Retinal pigment epithelial cell (primary cell): ENCODE measurements around the gene SKI.
"Not testable (repeated sequence)": the region's sequence is repeated elsewhere in the genome, so short reads cannot be mapped to it uniquely, and the experiment has no call there.

Source experiments
- DNase-seq: peaks from one replicate; pipeline ENCODE4 v3.0.0-alpha.2; 2010; ENCODE audit warnings: low read depth
- H3K4me3 ChIP-seq: 2 replicates; pipeline ENCODE4 v1.5.1; 2011; ENCODE audit warnings: mild to moderate bottlenecking, low read length, control low read depth, moderate library complexity
- TF ChIP-seq, protein P1 (sequence below): conservative IDR thresholded peaks from 2 replicates; pipeline ENCODE4 v1.5.1; 2011; ENCODE audit warnings: low read depth, low read length, control low read depth, inconsistent platforms

The SKI gene

DNA sequence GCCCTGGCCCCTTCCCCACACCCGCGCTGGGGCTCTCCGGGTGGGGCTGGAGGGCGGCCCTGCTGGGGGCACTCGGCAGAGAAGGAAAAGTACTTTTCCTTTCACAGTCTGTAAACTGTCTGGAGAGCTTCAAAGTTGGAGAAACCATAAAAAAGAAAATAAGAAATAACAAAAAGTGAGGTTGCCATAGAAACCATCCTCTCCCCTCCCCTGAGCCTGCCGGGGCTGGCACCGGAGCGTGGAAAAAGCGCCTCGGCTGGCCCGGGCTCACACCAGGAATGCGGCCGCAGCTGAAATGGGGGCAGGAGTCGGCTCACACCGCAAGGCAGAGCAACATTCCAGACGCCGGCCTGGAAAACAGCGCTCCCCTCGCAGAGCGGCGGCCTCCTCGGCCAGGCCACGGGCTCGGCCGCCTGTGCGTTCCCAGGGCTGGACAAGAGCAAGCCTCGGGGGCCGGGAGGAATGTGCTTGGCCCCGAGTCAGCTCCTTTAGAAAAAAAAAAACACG lies 94.0 kb downstream of the SKI start:
- peak; percentile 96 for DNase-seq
- TF ChIP-seq, protein P1, sequence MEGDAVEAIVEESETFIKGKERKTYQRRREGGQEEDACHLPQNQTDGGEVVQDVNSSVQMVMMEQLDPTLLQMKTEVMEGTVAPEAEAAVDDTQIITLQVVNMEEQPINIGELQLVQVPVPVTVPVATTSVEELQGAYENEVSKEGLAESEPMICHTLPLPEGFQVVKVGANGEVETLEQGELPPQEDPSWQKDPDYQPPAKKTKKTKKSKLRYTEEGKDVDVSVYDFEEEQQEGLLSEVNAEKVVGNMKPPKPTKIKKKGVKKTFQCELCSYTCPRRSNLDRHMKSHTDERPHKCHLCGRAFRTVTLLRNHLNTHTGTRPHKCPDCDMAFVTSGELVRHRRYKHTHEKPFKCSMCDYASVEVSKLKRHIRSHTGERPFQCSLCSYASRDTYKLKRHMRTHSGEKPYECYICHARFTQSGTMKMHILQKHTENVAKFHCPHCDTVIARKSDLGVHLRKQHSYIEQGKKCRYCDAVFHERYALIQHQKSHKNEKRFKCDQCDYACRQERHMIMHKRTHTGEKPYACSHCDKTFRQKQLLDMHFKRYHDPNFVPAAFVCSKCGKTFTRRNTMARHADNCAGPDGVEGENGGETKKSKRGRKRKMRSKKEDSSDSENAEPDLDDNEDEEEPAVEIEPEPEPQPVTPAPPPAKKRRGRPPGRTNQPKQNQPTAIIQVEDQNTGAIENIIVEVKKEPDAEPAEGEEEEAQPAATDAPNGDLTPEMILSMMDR: no peak

GRCh38 chr1:2322581-2323211 lies 94.6 kb downstream of the SKI start:
- TF ChIP-seq, protein P1: no peak
- peak; percentile 72 for DNase-seq
- no peak overlapping the region for H3K4me3 ChIP-seq

More for the DNA sequence above, 94.0 kb downstream of the SKI start:
- H3K4me3 ChIP-seq: no peak overlapping the region

GRCh38 chr1:2323451-2323974 lies 95.4 kb downstream of the SKI start:
- TF ChIP-seq, protein P1: no peak
- DNase-seq: no peak

DNA sequence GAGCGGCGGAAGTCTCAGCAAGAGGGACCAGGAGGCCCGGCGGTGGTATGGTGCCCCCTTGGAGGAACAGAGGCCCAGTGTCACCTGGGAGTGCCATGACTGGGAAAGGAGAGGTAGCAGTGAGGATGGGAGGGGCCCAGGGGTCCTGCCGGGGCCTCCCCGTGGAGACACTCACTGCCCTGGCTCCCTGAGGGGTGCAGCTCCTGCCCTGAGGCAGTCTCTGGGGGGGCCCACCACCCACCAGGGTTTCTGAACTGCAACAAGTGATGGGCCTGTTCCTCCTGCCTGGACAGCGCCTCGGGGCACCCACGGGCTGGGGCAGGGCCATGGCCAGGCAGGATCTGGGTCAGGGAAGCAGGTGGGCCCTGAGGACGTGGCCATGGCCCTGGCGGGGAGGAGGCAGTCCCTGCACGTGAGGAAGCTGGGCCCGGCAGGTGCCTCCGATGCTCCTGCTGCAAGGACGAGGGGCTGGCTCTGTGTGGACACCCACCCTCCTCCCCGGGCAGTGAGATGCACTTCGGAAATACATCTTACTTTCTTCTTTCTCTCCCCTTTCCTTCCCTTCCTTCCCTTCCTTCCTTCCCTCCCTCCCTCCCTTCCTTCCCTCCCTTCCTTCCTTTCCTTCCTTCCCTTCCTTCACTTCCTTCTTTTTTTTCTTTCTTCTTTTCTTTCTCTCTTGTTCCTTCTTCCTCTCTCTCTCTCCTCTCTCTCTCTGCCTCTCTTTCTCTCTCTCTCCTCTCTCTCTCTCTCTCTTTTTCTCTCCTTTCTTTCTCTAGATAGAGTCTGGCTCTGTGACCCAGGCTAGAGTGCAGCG lies 96.6 kb downstream of the SKI start:
- TF ChIP-seq, protein P1: no peak
- DNase-seq: no peak
- H3K4me3 ChIP-seq: no peak overlapping the region

More at GRCh38 chr1:2323451-2323974, 95.4 kb downstream of the SKI start:
- H3K4me3 ChIP-seq: no peak overlapping the region

DNA sequence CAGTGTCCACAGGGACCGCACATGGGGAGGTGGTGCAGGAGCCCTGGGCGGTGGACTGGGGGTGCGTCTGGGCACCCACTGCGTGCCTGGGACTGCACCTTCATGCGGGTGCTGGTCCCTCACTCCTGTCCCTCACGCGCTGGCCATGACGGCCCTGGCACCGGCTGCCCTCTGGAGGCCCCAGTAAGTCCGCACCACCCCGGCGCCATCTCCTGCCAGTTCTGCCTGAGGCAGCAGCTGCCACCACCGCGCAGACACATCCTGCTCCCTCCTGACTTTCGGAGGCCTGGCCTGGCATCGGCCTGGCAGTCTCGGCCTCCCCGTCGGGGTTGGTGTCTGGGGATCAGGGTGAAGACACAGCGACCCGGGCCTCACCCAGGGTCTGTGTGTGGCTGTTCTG lies 98.4 kb downstream of the SKI start:
- TF ChIP-seq, protein P1: peak; percentile 14
- H3K4me3 ChIP-seq: no peak overlapping the region
- no peak for DNase-seq

DNA sequence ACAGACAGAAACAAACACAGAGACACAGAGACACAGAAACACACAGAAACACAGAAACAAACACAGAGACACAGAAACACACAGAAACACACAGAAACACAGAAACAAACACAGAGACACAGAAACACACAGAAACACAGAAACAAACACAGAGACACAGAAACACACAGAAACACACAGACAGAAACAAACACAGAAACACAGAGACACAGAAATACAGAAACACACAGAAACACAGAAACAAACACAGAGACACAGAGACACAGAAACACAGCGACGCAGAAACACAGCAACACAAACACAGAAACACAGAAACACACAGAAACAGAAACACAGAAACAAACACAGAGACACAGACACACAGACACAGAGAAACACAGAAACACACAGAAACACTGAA lies 99.0 kb downstream of the SKI start:
- not testable (repeated sequence) for DNase-seq, H3K4me3 ChIP-seq

DNA sequence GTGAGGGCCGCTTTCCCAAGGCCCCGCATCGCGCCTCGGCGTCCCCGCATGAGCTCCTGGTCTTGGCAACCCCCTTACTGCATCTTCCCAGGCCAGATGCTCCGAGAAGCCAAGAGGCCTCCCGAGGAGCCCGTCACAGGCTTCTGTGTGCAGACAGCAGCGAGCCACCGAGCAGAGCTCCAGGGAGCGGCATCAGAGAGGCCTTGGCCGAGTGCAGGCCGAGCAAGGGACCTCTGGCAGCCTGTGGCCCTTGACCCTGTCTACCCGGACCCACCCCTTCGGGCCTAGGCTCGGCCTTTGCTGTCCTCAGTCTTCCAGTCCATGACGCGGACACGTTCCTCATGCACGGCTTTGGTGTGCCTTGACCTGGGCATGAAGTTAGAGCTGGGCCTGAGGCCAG lies 99.7 kb downstream of the SKI start:
- no peak for DNase-seq
- TF ChIP-seq, protein P1: no peak
- no peak overlapping the region for H3K4me3 ChIP-seq
